ENCODE measurements around the gene TAS2R19.
"Not testable (repeated sequence)": the region's sequence is repeated elsewhere in the genome, so short reads cannot be mapped to it uniquely, and the experiment has no call there.

Gene TAS2R19

GRCh38 chr12:11022520-11022919 lies at the start of gene TAS2R19:
Gene TAS2R19 (minus strand): TSS chr12:11022620. CDS start chr12:11022571, 49 bp downstream.
- DNase-seq (ENCODE audit: low read depth), result no peak

- DNase-seq (ENCODE audit: low read depth), result no peak
Observed at GRCh38 chr12:11071414-11071813, 49.0 kb upstream of the TAS2R19 start.

- DNase-seq (ENCODE audit: low read depth), result no peak
Observed at GRCh38 chr12:11070999-11071398, 48.6 kb upstream of the TAS2R19 start.

GRCh38 chr12:11069854-11070365 lies 47.5 kb upstream of the TAS2R19 start:
- no peak for DNase-seq (ENCODE audit: low read depth)

- DNase-seq (ENCODE audit: low read depth), result no peak
Observed at GRCh38 chr12:11067514-11067913, 45.1 kb upstream of the TAS2R19 start.

GRCh38 chr12:11062194-11062593 lies 39.8 kb upstream of the TAS2R19 start, which contains the start of gene TAS2R46:
Gene TAS2R46 (minus strand): TSS chr12:11062294. CDS start chr12:11062294, 0 bp downstream.
- not testable (repeated sequence) for DNase-seq (ENCODE audit: low read depth)

- DNase-seq (ENCODE audit: low read depth), result no peak
Observed at GRCh38 chr12:11059784-11060183, 37.4 kb upstream of the TAS2R19 start.

- DNase-seq (ENCODE audit: low read depth), result no peak
Observed at GRCh38 chr12:11059041-11059440, 36.6 kb upstream of the TAS2R19 start.

GRCh38 chr12:11055306-11055705 lies 32.9 kb upstream of the TAS2R19 start:
- DNase-seq (ENCODE audit: low read depth), result no peak

- not testable (repeated sequence) for DNase-seq (ENCODE audit: low read depth)
Observed at GRCh38 chr12:11049806-11050531, 27.5 kb upstream of the TAS2R19 start.

GRCh38 chr12:11041366-11041765 lies 18.9 kb upstream of the TAS2R19 start:
- DNase-seq (ENCODE audit: low read depth), result not testable (repeated sequence)

GRCh38 chr12:11040162-11040561 lies 17.7 kb upstream of the TAS2R19 start:
- DNase-seq (ENCODE audit: low read depth), result no peak

GRCh38 chr12:11039171-11039570 lies 16.8 kb upstream of the TAS2R19 start:
- DNase-seq (ENCODE audit: low read depth), result no peak

- DNase-seq (ENCODE audit: low read depth), result not testable (repeated sequence)
Observed at GRCh38 chr12:11033959-11034358, 11.5 kb upstream of the TAS2R19 start.

- no peak for DNase-seq (ENCODE audit: low read depth)
Observed at GRCh38 chr12:11031307-11031706, 8.9 kb upstream of the TAS2R19 start, which contains the start of gene TAS2R31. Gene TAS2R31 (minus strand): TSS chr12:11031407. CDS start chr12:11031335, 72 bp downstream.

GRCh38 chr12:11026118-11026517 lies 3.7 kb upstream of the TAS2R19 start:
- DNase-seq (ENCODE audit: low read depth), result no peak

GRCh38 chr12:11023387-11023786 lies 967 bp upstream of the TAS2R19 start:
- no peak for DNase-seq (ENCODE audit: low read depth)

- no peak for DNase-seq (ENCODE audit: low read depth)
Observed at GRCh38 chr12:11016937-11017336, 5.5 kb downstream of the TAS2R19 start.

- DNase-seq (ENCODE audit: low read depth), result no peak
Observed at GRCh38 chr12:11015775-11016430, 6.5 kb downstream of the TAS2R19 start.

GRCh38 chr12:11014234-11014633 lies 8.2 kb downstream of the TAS2R19 start:
- DNase-seq (ENCODE audit: low read depth), result no peak

GRCh38 chr12:11007608-11008007 lies 14.8 kb downstream of the TAS2R19 start:
- no peak for DNase-seq (ENCODE audit: low read depth)

GRCh38 chr12:10998204-10998603 lies 24.2 kb downstream of the TAS2R19 start, which contains the start of gene TAS2R20:
Gene TAS2R20 (minus strand): TSS chr12:10998304. CDS start chr12:10997875, 429 bp downstream.
- DNase-seq (ENCODE audit: low read depth), result no peak

- DNase-seq (ENCODE audit: low read depth), result no peak
Observed at GRCh38 chr12:10994307-10994706, 28.1 kb downstream of the TAS2R19 start.

Measured in stimulated activated CD8-positive, alpha-beta memory T cell treated with anti-CD3 and anti-CD28 coated beads, Interleukin-15, amount 100 ng/mL, for 1 hour (primary cell).